Ishikawa (cell line): ENCODE data around the gene KLF15.

ENCODE experiments used
- CEBPB ChIP-seq: IDR thresholded peaks from 2 replicates; pipeline ENCODE4 v1.6.1; 2012
- CREB1 ChIP-seq: IDR thresholded peaks from 2 replicates; pipeline ENCODE4 v1.6.1; 2012; ENCODE audit warnings: low read depth
- EGR1 ChIP-seq: IDR thresholded peaks from 2 replicates; pipeline ENCODE4 v1.6.1; 2012
- EP300 ChIP-seq: IDR thresholded peaks from 2 replicates; pipeline ENCODE4 v1.6.1; 2012; ENCODE audit warnings: borderline replicate concordance
- FOXM1 ChIP-seq: IDR thresholded peaks from 2 replicates; pipeline ENCODE4 v1.6.1; 2012; ENCODE audit warnings: low read depth, borderline replicate concordance
- NFIC ChIP-seq: IDR thresholded peaks from 2 replicates; pipeline ENCODE4 v1.6.1; 2012
- RAD21 ChIP-seq: IDR thresholded peaks from 2 replicates; pipeline ENCODE4 v1.6.1; 2012; ENCODE audit warnings: low read depth
- TAF1 ChIP-seq: IDR thresholded peaks from 2 replicates; pipeline ENCODE4 v1.6.1; 2012; ENCODE audit warnings: low read depth, mild to moderate bottlenecking
- TCF12 ChIP-seq: IDR thresholded peaks from 2 replicates; pipeline ENCODE4 v1.6.1; 2012; ENCODE audit warnings: low read depth
- TEAD4 ChIP-seq: IDR thresholded peaks from 2 replicates; pipeline ENCODE4 v1.6.1; 2012
- YY1 ChIP-seq: IDR thresholded peaks from 2 replicates; pipeline ENCODE4 v1.6.1; 2012; ENCODE audit warnings: low read depth
- ZBTB7A ChIP-seq: IDR thresholded peaks from 2 replicates; pipeline ENCODE4 v1.6.1; 2012; ENCODE audit warnings: low read depth
- TF ChIP-seq, protein P1 (sequence below): IDR thresholded peaks from 2 replicates; pipeline ENCODE4 v1.6.1; 2012
- TF ChIP-seq, protein P2 (sequence below): IDR thresholded peaks from 2 replicates; pipeline ENCODE4 v1.6.1; 2012; ENCODE audit warnings: low read depth, mild to moderate bottlenecking
- TF ChIP-seq, protein P3 (sequence below): IDR thresholded peaks from 2 replicates; pipeline ENCODE4 v1.6.1; 2012

Gene KLF15

DNA sequence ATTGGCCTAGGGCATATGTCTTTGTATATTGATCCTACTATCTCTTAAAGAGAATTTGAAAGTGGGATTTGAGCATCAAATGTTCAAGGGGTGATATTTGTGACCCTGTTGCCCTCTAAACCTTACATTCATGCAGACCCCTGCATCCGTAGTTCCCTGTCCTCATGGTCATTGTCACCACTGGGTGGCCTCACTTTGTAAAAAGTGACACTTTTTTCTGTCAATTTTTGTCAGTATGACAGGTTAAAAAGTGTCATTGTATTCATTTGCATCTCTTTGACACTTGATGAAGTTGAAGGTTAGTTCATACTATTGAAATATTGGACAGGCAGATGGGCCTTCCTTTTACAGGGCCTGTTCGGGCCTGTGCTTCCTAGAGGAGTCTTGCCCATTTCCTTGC, 12.3 kb upstream of the KLF15 start:
- no peak for TF ChIP-seq TEAD4
- TF ChIP-seq RAD21 = no peak
- TF ChIP-seq, protein P1, sequence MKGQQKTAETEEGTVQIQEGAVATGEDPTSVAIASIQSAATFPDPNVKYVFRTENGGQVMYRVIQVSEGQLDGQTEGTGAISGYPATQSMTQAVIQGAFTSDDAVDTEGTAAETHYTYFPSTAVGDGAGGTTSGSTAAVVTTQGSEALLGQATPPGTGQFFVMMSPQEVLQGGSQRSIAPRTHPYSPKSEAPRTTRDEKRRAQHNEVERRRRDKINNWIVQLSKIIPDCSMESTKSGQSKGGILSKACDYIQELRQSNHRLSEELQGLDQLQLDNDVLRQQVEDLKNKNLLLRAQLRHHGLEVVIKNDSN = no peak
- TF ChIP-seq EP300 = no peak
- no peak for TF ChIP-seq CREB1
- no peak for TF ChIP-seq NFIC
- no peak for TF ChIP-seq EGR1
- TF ChIP-seq CEBPB = no peak
- TF ChIP-seq, protein P2, sequence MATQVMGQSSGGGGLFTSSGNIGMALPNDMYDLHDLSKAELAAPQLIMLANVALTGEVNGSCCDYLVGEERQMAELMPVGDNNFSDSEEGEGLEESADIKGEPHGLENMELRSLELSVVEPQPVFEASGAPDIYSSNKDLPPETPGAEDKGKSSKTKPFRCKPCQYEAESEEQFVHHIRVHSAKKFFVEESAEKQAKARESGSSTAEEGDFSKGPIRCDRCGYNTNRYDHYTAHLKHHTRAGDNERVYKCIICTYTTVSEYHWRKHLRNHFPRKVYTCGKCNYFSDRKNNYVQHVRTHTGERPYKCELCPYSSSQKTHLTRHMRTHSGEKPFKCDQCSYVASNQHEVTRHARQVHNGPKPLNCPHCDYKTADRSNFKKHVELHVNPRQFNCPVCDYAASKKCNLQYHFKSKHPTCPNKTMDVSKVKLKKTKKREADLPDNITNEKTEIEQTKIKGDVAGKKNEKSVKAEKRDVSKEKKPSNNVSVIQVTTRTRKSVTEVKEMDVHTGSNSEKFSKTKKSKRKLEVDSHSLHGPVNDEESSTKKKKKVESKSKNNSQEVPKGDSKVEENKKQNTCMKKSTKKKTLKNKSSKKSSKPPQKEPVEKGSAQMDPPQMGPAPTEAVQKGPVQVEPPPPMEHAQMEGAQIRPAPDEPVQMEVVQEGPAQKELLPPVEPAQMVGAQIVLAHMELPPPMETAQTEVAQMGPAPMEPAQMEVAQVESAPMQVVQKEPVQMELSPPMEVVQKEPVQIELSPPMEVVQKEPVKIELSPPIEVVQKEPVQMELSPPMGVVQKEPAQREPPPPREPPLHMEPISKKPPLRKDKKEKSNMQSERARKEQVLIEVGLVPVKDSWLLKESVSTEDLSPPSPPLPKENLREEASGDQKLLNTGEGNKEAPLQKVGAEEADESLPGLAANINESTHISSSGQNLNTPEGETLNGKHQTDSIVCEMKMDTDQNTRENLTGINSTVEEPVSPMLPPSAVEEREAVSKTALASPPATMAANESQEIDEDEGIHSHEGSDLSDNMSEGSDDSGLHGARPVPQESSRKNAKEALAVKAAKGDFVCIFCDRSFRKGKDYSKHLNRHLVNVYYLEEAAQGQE = no peak
- TF ChIP-seq TCF12 = no peak
- no peak for TF ChIP-seq ZBTB7A
- no peak for TF ChIP-seq YY1
- TF ChIP-seq, protein P3, sequence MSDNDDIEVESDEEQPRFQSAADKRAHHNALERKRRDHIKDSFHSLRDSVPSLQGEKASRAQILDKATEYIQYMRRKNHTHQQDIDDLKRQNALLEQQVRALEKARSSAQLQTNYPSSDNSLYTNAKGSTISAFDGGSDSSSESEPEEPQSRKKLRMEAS = no peak
- no peak for TF ChIP-seq TAF1
- TF ChIP-seq FOXM1 = no peak

DNA sequence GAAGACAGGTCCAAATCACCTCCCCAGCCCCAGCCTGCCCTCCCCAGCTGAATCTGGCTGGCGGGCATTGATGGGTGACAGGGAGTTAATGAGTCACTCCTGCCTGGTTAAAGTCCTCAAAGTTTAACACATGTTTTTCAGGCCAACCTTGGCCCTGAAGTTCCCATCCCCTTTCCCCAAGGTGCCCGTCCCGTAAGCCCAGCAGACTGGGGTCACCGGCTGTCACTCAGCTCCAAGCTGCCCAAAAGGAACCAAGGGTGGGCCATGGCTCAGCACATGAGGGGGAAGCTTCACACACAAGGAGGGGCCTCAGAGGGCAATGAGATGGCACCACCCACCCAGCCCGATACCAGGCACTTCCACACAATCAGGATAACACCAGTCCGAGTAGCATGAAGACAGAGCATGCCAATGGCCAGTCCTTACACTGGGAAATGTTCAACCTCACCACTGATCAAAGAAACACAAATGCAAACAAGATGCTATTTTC, 10.2 kb upstream of the KLF15 start:
- no peak for TF ChIP-seq RAD21
- TF ChIP-seq ZBTB7A = no peak
- TF ChIP-seq EGR1 = no peak

DNA sequence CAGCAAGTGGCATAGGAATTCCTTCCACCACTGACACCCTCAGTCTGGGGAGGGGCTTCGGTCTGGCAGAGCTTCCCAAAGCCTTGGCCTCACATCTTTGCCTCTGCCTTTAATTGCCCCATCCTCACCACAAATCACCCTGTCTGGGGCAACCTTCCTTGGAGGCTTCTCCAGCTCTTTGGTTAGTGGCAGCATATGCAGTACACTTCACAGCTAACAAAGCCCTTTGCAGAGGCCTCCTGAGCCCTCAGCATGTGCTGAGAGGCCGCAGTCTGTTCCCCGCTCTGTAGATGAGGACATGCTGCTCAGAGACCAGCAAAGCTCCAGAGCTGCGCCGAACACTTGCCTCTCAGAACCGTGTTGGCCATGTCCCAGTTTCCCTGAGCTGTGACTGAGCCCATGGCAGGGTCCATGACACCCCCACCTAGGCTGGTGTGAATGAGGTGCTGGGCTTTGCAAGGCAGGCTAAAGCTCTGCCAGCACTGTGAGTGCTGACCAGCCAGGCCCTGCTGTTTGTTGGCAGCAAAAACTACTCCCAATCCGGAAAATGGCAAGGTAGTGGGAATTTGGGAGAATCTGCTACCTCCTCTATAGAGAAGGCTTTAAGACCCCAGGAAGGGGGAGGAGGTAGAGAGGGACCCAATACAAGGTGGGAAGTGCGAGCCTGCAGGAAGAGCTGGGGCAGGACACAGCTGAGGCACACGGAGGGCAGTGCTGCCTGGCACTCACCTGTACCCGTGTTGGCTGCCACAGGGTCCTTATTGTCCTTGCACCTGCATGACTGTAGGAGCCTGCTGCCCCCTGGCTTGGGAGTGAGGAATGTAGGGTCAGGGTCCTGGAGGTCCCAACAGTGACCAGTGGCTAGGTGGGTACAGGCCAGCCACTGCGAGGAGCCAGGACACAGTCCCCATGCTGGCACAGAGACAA, 8.4 kb upstream of the KLF15 start:
- TF ChIP-seq FOXM1 = no peak
- peak; percentile 32 for TF ChIP-seq RAD21

DNA sequence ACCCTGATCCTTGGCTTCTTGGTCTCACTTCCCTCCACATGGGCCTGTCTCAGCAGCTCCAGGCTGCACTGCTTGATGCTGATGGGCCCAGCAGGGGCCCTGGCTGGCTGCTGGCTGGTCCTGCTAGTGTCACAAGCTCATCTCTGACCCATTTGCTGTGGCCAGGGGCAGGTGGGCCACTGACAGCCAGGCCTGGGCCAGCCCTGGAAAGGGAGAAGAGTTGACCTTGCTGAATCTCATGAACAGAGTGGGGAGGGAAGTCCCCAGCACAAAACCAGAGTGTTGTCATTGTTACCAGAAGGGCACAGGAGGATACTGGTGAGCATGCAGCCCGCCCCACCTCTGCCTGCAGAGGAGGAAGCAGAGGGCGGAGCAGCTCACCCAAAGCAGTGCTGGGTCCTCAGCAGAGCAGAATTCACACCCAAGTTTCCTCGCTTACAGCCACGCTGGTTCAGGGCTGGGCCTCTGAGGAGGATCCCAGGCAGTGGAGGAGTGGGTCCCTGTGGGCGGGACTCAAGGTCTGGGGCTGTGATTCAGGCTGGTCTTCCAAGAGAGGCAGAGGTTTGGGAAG, 7.6 kb upstream of the KLF15 start:
- TF ChIP-seq, protein P1 = no peak
- TF ChIP-seq, protein P2 = no peak
- no peak for TF ChIP-seq CEBPB
- TF ChIP-seq EP300 = no peak
- no peak for TF ChIP-seq EGR1
- no peak for TF ChIP-seq TAF1
- TF ChIP-seq TEAD4 = no peak
- no peak for TF ChIP-seq YY1
- TF ChIP-seq FOXM1 = no peak
- TF ChIP-seq TCF12 = no peak
- no peak for TF ChIP-seq NFIC
- no peak for TF ChIP-seq ZBTB7A
- no peak for TF ChIP-seq CREB1

DNA sequence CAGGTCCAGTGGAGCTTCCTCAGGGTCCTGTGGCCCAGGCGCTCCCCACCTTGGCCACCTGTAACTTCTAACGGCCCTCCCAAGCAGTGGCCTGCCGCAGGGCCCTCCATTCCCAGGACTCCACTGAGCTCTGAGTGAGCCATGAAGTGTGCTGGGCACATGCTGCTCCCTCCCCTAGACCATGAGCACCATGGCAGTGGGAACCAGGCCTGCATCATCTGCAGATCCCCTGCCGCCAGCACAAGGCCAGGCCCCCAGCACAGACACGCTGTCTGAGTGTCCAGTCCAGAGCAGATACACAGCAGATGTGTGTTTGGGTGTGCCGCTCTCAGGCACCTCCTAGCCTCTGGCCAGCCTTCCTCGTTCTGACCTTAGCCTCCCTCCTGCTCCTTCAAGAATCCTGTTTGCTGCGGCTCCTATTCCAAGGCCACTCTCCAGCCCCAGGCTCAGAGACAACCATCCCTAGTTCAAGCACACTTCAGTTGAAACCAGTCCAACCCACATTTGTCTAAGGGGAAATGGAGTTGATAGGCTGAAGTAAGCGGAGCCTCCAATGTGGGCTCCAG, 7.0 kb upstream of the KLF15 start:
- TF ChIP-seq, protein P2 = no peak
- no peak for TF ChIP-seq EP300
- TF ChIP-seq NFIC = no peak
- TF ChIP-seq YY1 = no peak
- no peak for TF ChIP-seq CEBPB
- no peak for TF ChIP-seq FOXM1
- TF ChIP-seq, protein P1 = no peak
- TF ChIP-seq ZBTB7A = no peak
- TF ChIP-seq EGR1 = no peak
- TF ChIP-seq TAF1 = no peak
- no peak for TF ChIP-seq CREB1
